Kidney epithelial cell (primary cell): ENCODE results near the gene RERE. TPM values are rescaled to one million over a fixed set of nuclear protein-coding genes. Genes with fewer than 3 reads are reported as not detected.
A peak's percentile ranks its signal among the peaks of the same experiment; 100 is the strongest.

Experiments used
- DNase-seq: peaks from one replicate; pipeline ENCODE4 v3.0.0-alpha.2; 2010; ENCODE audit warnings: low read depth
- H3K27me3 ChIP-seq: 2 replicates; pipeline ENCODE4 v1.6.0; 2011; ENCODE audit warnings: low read length; ENCODE audit not compliant: control insufficient read depth, insufficient read depth
- H3K36me3 ChIP-seq: 2 replicates; pipeline ENCODE4 v1.5.1; 2011; ENCODE audit warnings: low read length; ENCODE audit not compliant: control insufficient read depth, insufficient read depth
- H3K4me3 ChIP-seq: 2 replicates; pipeline ENCODE4 v1.5.1; 2011; ENCODE audit warnings: low read depth, mild to moderate bottlenecking, control low read depth, low read length
- CTCF ChIP-seq: IDR thresholded peaks from 2 replicates; pipeline ENCODE4 v1.5.1; 2011; ENCODE audit warnings: mild to moderate bottlenecking, moderate library complexity, low read length, control low read depth, inconsistent platforms; ENCODE audit not compliant: insufficient read depth, poor library complexity, severe bottlenecking
- total RNA-seq: library from RNA; depleted of rRNA; stranded (reverse); fragments of >200 nt; gene quantifications from 2 replicates; pipeline ENCODE4 v1.2.3, GENCODE V29; 2015

RERE gene
- total RNA-seq, 1 donor from 2014 or later: 47.5 TPM

- no peak overlapping the region for H3K4me3 ChIP-seq
- no peaks in the 10 kb centered on the region for H3K27me3 ChIP-seq
- no peak for DNase-seq
- H3K36me3 ChIP-seq: peaks cover 3% of the 10 kb centered on the region
- TF ChIP-seq CTCF: no peak
Measured at GRCh38 chr1:8856689-8857412, 39.4 kb upstream of the RERE start.

GRCh38 chr1:8854240-8854639, 36.8 kb upstream of the RERE start:
- TF ChIP-seq CTCF: no peak
- DNase-seq: no peak
- Histone ChIP-seq H3K36me3 (no peaks in the 10 kb centered on the region), H3K27me3 (no peaks in the 10 kb centered on the region), H3K4me3 (no peak overlapping the region)

- TF ChIP-seq CTCF: no peak
- Histone ChIP-seq H3K27me3 (no peaks in the 10 kb centered on the region), H3K36me3 (no peaks in the 10 kb centered on the region), H3K4me3 (no peak overlapping the region)
- no peak for DNase-seq
Measured at GRCh38 chr1:8851060-8851459, 33.6 kb upstream of the RERE start.

- TF ChIP-seq CTCF: peak; percentile 99
- Histone ChIP-seq H3K36me3 (no peaks in the 10 kb centered on the region), H3K4me3 (no peak overlapping the region), H3K27me3 (no peaks in the 10 kb centered on the region)
- DNase-seq: peak; percentile 69
Measured at GRCh38 chr1:8848663-8849386, 31.4 kb upstream of the RERE start.

GRCh38 chr1:8847990-8848389, 30.6 kb upstream of the RERE start:
- no peaks in the 10 kb centered on the region for H3K27me3 ChIP-seq
- DNase-seq: no peak
- TF ChIP-seq CTCF: no peak
- H3K36me3 ChIP-seq: no peaks in the 10 kb centered on the region
- no peak overlapping the region for H3K4me3 ChIP-seq
